GM12864 (cell line): ENCODE measurements around the gene PPM1L.

ENCODE experiments used
- DNase-seq: peaks from one replicate; pipeline ENCODE4 v3.0.0-alpha.2; 2011; ENCODE audit warnings: low read depth
- H3K4me3 ChIP-seq: 2 replicates; pipeline ENCODE4 v1.5.1; 2011; ENCODE audit warnings: mild to moderate bottlenecking, low read depth, low read length, control low read depth
- CTCF ChIP-seq: IDR thresholded peaks from 2 replicates; pipeline ENCODE4 v1.5.1; 2011; ENCODE audit warnings: low read depth, mild to moderate bottlenecking, moderate library complexity, low read length, control low read depth, inconsistent platforms; ENCODE audit errors: missing control alignments

The PPM1L gene

GRCh38 chr3:160763073-160763472, 7.0 kb downstream of the PPM1L start:
- DNase-seq = no peak
- no peak overlapping the region for H3K4me3 ChIP-seq
- TF ChIP-seq CTCF = no peak

- no peak for TF ChIP-seq CTCF
- H3K4me3 ChIP-seq = no peak overlapping the region
- DNase-seq = no peak
Measured at GRCh38 chr3:160765211-160765610, 9.2 kb downstream of the PPM1L start.

GRCh38 chr3:160768031-160768430, 12.0 kb downstream of the PPM1L start:
- no peak for DNase-seq
- TF ChIP-seq CTCF = no peak
- H3K4me3 ChIP-seq = no peak overlapping the region

GRCh38 chr3:160768918-160769317, 12.9 kb downstream of the PPM1L start:
- no peak overlapping the region for H3K4me3 ChIP-seq
- DNase-seq = no peak
- TF ChIP-seq CTCF = no peak

GRCh38 chr3:160771811-160772459, 15.9 kb downstream of the PPM1L start:
- DNase-seq = no peak
- H3K4me3 ChIP-seq = no peak overlapping the region
- TF ChIP-seq CTCF = no peak

GRCh38 chr3:160773722-160774121, 17.7 kb downstream of the PPM1L start:
- H3K4me3 ChIP-seq = no peak overlapping the region
- no peak for TF ChIP-seq CTCF
- DNase-seq = no peak

GRCh38 chr3:160774172-160774571, 18.1 kb downstream of the PPM1L start:
- H3K4me3 ChIP-seq = no peak overlapping the region
- TF ChIP-seq CTCF = no peak
- no peak for DNase-seq
